ENCODE data around the gene LHX3. TPM values are rescaled to one million over a fixed set of nuclear protein-coding genes. Genes with fewer than 3 reads are reported as not detected.

The LHX3 gene
- total RNA-seq, 2 experiments from 2014 or later = not detected

- no peak for DNase-seq
- ChIA-PET CTCF (no interaction called here), POLR2A (no interaction called here)
- Mint-ChIP-seq H3K36me3 (ENCODE audit: low read depth) (no peaks in the 10 kb centered on the region), H3K27ac (peak overlapping the region; percentile 68), H3K9me3 (no peaks in the 10 kb centered on the region), H3K4me3 (no peak overlapping the region), H3K4me1 (peaks cover 29% of the 10 kb centered on the region), H3K27me3 (peaks cover 1% of the 10 kb centered on the region)
Observed at GRCh38 chr9:136246849-136247550, 42.1 kb upstream of the LHX3 start.

GRCh38 chr9:136245219-136246150, 40.6 kb upstream of the LHX3 start, which contains the start of gene QSOX2:
Gene QSOX2 (minus strand): TSS chr9:136245812. CDS start chr9:136245803, 9 bp downstream.
- no peaks in the 10 kb centered on the region for H3K9me3 Mint-ChIP-seq
- CTCF ChIA-PET = interaction anchor here (0.6 kb wide), 1 partner anchor 276 kb away, joined by 3 read pairs; no protein-coding TSS in a partner anchor
- H3K4me3 Mint-ChIP-seq = peak within 1 kb of the TSS; percentile 91
- peaks cover 29% of the 10 kb centered on the region for H3K4me1 Mint-ChIP-seq
- peaks cover 1% of the 10 kb centered on the region for H3K27me3 Mint-ChIP-seq
- POLR2A ChIA-PET = no interaction called here
- DNase-seq = peak; percentile 82
- H3K27ac Mint-ChIP-seq = peak within 1 kb of the TSS; percentile 92
- no peaks in the 10 kb centered on the region for H3K36me3 Mint-ChIP-seq (ENCODE audit: low read depth)

GRCh38 chr9:136244969-136245218, 40.0 kb upstream of the LHX3 start:
- Mint-ChIP-seq H3K4me1 (peaks cover 29% of the 10 kb centered on the region), H3K4me3 (peak overlapping the region; percentile 91), H3K9me3 (no peaks in the 10 kb centered on the region), H3K27ac (peak overlapping the region; percentile 92), H3K36me3 (ENCODE audit: low read depth) (no peaks in the 10 kb centered on the region), H3K27me3 (peaks cover 1% of the 10 kb centered on the region)
- no peak for DNase-seq
- ChIA-PET CTCF (no interaction called here), POLR2A (no interaction called here)

DNA sequence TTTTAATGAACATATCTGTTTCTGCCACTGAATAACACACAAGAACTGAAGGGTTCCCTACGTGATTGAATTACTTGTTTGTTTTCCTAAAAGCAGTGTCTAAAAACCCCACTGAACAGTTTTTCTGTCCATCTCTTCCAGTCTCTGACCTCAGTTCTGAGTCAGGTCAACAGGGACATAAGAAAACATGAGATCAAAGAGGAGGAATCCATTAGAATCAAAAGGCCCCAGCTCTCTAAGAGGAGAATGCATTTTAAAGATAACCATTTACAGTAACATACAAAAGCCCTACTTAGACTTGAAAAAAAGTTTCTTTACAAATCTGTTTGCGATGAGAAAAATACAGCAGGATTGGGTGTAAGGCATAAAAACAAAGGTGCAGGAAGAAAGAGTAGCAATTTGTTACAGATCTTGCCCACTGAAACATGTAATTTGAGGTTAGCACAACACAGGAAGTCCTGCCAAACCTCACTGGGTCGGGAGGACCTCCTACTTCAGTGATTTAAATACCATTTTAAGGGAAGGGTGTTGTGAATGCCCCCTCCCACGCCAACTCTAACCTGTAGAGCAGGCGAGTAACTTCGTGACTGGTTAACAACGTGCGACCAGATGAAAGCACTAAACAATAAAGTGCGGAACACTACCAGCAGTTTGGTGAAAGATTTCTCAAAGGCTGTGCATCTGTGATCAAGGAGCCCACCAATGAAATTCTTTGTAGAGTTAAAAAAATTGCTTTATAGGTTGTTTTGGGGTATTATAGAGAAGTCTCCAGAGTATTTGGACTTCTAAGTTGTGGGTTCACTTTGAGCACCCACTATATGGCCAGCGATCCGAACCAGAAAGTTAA, 39.4 kb upstream of the LHX3 start:
- Mint-ChIP-seq H3K27me3 (peaks cover 1% of the 10 kb centered on the region), H3K9me3 (no peaks in the 10 kb centered on the region), H3K36me3 (ENCODE audit: low read depth) (no peaks in the 10 kb centered on the region), H3K4me3 (peak overlapping the region; percentile 91), H3K27ac (peak overlapping the region; percentile 92), H3K4me1 (peaks cover 29% of the 10 kb centered on the region)
- DNase-seq = peak; percentile 64
- CTCF ChIA-PET = no interaction called here
- POLR2A ChIA-PET = no interaction called here

GRCh38 chr9:136243631-136244030, 38.7 kb upstream of the LHX3 start:
- ChIA-PET POLR2A (no interaction called here), CTCF (no interaction called here)
- Mint-ChIP-seq H3K4me1 (peaks cover 30% of the 10 kb centered on the region), H3K27me3 (peaks cover 1% of the 10 kb centered on the region), H3K27ac (peak overlapping the region; percentile 92), H3K9me3 (no peaks in the 10 kb centered on the region), H3K36me3 (ENCODE audit: low read depth) (no peaks in the 10 kb centered on the region), H3K4me3 (peak overlapping the region; percentile 91)
- no peak for DNase-seq

GRCh38 chr9:136242918-136243525, 38.1 kb upstream of the LHX3 start:
- DNase-seq = no peak
- ChIA-PET POLR2A (no interaction called here), CTCF (no interaction called here)
- Mint-ChIP-seq H3K4me3 (no peak overlapping the region), H3K27me3 (peaks cover 1% of the 10 kb centered on the region), H3K36me3 (ENCODE audit: low read depth) (no peaks in the 10 kb centered on the region), H3K4me1 (peaks cover 33% of the 10 kb centered on the region), H3K27ac (peak overlapping the region; percentile 92), H3K9me3 (no peaks in the 10 kb centered on the region)

GRCh38 chr9:136242248-136242647, 37.3 kb upstream of the LHX3 start:
- peaks cover 1% of the 10 kb centered on the region for H3K27me3 Mint-ChIP-seq
- ChIA-PET CTCF (no interaction called here), POLR2A (no interaction called here)
- peaks cover 34% of the 10 kb centered on the region for H3K4me1 Mint-ChIP-seq
- no peaks in the 10 kb centered on the region for H3K36me3 Mint-ChIP-seq (ENCODE audit: low read depth)
- no peak overlapping the region for H3K4me3 Mint-ChIP-seq
- no peaks in the 10 kb centered on the region for H3K9me3 Mint-ChIP-seq
- DNase-seq = no peak
- no peak overlapping the region for H3K27ac Mint-ChIP-seq

GRCh38 chr9:136241542-136241941, 36.6 kb upstream of the LHX3 start:
- no peak overlapping the region for H3K4me3 Mint-ChIP-seq
- H3K27ac Mint-ChIP-seq = no peak overlapping the region
- POLR2A ChIA-PET = no interaction called here

DNA sequence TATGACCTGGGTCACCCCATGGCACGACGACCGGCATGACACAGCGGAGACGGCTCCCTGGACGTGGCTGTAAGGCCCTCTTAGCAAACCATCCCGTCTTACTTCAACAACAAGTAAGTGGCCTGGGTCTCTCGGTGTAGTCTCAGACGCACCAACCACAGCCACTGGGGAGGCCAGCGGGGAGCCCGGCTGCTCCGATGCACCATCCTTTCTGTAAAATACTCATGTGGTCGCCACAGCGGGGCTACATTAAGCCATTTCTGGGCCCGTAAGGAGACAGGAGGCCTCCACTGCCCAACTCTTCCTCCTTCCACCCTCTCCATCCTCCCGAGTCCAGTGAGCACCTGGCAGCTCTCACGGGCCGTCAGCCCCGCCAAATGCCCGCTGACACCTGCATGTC, 36.0 kb upstream of the LHX3 start:
- Mint-ChIP-seq H3K9me3 (no peaks in the 10 kb centered on the region), H3K27me3 (no peaks in the 10 kb centered on the region), H3K36me3 (ENCODE audit: low read depth) (no peaks in the 10 kb centered on the region), H3K4me1 (peaks cover 32% of the 10 kb centered on the region), H3K27ac (no peak overlapping the region), H3K4me3 (no peak overlapping the region)
- DNase-seq = no peak
- ChIA-PET POLR2A (no interaction called here), CTCF (no interaction called here)

More at GRCh38 chr9:136241542-136241941, 36.6 kb upstream of the LHX3 start:
- H3K4me1 Mint-ChIP-seq = peaks cover 34% of the 10 kb centered on the region
- no peak for DNase-seq
- no peaks in the 10 kb centered on the region for H3K27me3 Mint-ChIP-seq
- no peaks in the 10 kb centered on the region for H3K36me3 Mint-ChIP-seq (ENCODE audit: low read depth)
- H3K9me3 Mint-ChIP-seq = no peaks in the 10 kb centered on the region
- CTCF ChIA-PET = no interaction called here

- Mint-ChIP-seq H3K4me3 (no peak overlapping the region), H3K36me3 (ENCODE audit: low read depth) (peaks cover 2% of the 10 kb centered on the region), H3K4me1 (peaks cover 31% of the 10 kb centered on the region), H3K27ac (no peak overlapping the region), H3K27me3 (no peaks in the 10 kb centered on the region), H3K9me3 (no peaks in the 10 kb centered on the region)
- CTCF ChIA-PET = interaction anchor here (0.6 kb wide), 1 partner anchor 72 kb away, joined by 3 read pairs; no protein-coding TSS in a partner anchor
- POLR2A ChIA-PET = no interaction called here
- no peak for DNase-seq
Observed at GRCh38 chr9:136239983-136240330, 35.0 kb upstream of the LHX3 start.

DNA sequence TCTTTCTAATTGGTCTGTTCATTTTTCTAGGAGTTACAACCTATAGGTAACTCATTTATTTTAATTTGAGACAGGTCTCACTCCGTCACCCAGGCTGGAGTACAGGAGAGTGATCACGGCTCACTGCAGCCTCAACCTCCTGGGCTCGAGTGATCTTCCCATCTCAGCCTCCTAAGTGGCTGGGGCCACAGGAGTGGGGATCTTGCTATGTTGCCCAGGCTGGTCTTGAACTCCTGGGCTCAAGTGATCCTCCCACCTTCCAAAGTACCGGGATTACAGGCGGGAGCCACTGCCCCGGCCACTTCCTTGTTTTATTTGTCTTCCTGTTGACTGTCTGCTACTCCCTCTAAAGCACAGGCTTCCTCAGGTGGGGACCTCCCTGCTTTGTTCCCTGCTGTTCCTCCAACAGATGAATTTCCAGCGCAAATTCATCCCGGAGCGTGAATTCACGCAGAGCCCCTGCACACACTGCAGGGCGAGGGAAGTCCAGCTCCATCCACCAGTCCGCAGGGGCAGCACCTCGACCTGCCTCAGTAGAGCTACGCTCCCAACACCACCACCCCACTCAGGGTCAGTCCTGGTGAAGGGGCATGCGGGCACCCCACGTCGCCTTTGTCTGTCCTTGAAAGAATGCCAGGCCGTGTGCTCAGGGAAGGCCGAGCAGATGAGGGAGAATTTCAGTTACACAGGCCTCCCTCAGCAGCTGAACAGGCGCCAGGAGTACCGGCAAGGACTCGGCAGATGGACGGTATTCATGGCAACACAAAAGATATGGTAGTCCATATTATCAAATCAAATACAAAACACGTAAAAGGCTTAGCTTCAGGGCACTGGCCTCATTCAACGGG, 34.4 kb upstream of the LHX3 start:
- POLR2A ChIA-PET = no interaction called here
- H3K27ac Mint-ChIP-seq = no peak overlapping the region

GRCh38 chr9:136238342-136238732, 33.4 kb upstream of the LHX3 start:
- ChIA-PET CTCF (interaction anchor here (1.2 kb wide), 1 partner anchor 13 kb away, joined by 4 read pairs; no protein-coding TSS in a partner anchor), POLR2A (no interaction called here)
- Mint-ChIP-seq H3K27ac (peak overlapping the region; percentile 19), H3K4me3 (no peak overlapping the region), H3K4me1 (peaks cover 26% of the 10 kb centered on the region), H3K36me3 (ENCODE audit: low read depth) (peaks cover 4% of the 10 kb centered on the region), H3K9me3 (no peaks in the 10 kb centered on the region), H3K27me3 (no peaks in the 10 kb centered on the region)
- no peak for DNase-seq

More for the DNA sequence above, 34.4 kb upstream of the LHX3 start:
- Mint-ChIP-seq H3K4me3 (no peak overlapping the region), H3K36me3 (ENCODE audit: low read depth) (peaks cover 4% of the 10 kb centered on the region), H3K4me1 (peaks cover 26% of the 10 kb centered on the region), H3K9me3 (no peaks in the 10 kb centered on the region), H3K27me3 (no peaks in the 10 kb centered on the region)
- CTCF ChIA-PET = interaction anchor here (0.6 kb wide), 1 partner anchor 72 kb away, joined by 3 read pairs; no protein-coding TSS in a partner anchor
- DNase-seq = no peak

Measured in activated CD4-positive, alpha-beta T cell treated with anti-CD3 and anti-CD28 coated beads, Interleukin-2, amount 10 ng/mL, durations not matched to agents 7 days and 5 days (primary cell).